HEK293 (cell line): ENCODE data around the gene ARFGAP1.

Experiments
- CTCF ChIA-PET: fragments of 350-600 bp; formaldehyde crosslinking; extraction: SDS; loops from one replicate; lab custom pipeline; 2021; ENCODE audit warnings: antibody characterized with exemption; lab: Yijun Ruan, JAX
- POLR2A ChIA-PET: fragments of 300-600 bp; formaldehyde crosslinking; extraction: SDS; loops from one replicate; lab custom pipeline; 2020; ENCODE audit warnings: antibody characterized with exemption, inconsistent platforms; lab: Yijun Ruan, JAX
- H3K27ac ChIP-seq: fragments of 200-500 bp; sonication (Bioruptor generic); 2 replicates; pipeline ENCODE4 v1.5.1; 2014; ENCODE audit warnings: low read depth, low read length, control low read depth, inconsistent platforms; ENCODE audit errors: extremely low read depth
- H3K36me3 ChIP-seq, 2 experiments: fragments of 200-500 bp in 1 of 2; sonication (Bioruptor generic) in 1 of 2; 1 replicate in 1 of 2; 2 replicates in 1 of 2; pipeline ENCODE4 v1.5.1; 2014 to 2017; ENCODE audit warnings: inconsistent platforms in 2 of 2, low read length in 2 of 2; ENCODE audit not compliant: control insufficient read depth in 2 of 2, insufficient read depth in 1 of 2
- H3K4me1 ChIP-seq: fragments of 200-500 bp; sonication (Bioruptor generic); 2 replicates; pipeline ENCODE4 v1.5.1; 2014; ENCODE audit warnings: mild to moderate bottlenecking, low read length, inconsistent platforms; ENCODE audit not compliant: control insufficient read depth, insufficient read depth
- H3K4me3 ChIP-seq: 2 replicates; pipeline ENCODE4 v1.5.1; 2011; ENCODE audit warnings: low read depth, mild to moderate bottlenecking, control low read depth, low read length, moderate library complexity
- H3K9me3 ChIP-seq: fragments of 200-500 bp; sonication (Bioruptor generic); 2 replicates; pipeline ENCODE4 v1.5.1; 2014; ENCODE audit warnings: low read depth, low read length, inconsistent platforms; ENCODE audit not compliant: control insufficient read depth, insufficient read depth
- HOXC10 ChIP-seq: sonication (generic); formaldehyde crosslinking; IDR thresholded peaks from 2 replicates; pipeline ENCODE4 v1.8.1; 2023; ENCODE audit warnings: mild to moderate bottlenecking, missing genetic modification reagents
- SP2 ChIP-seq: fragments of 450-650 bp; formaldehyde crosslinking; IDR thresholded peaks from 2 replicates; pipeline ENCODE4 v1.5.1; 2016; ENCODE audit warnings: missing biosample characterization, missing genetic modification characterization
- TRIM28 ChIP-seq: IDR thresholded peaks from 2 replicates; pipeline ENCODE4 v1.6.1; 2011; ENCODE audit warnings: low read length, control low read depth, borderline replicate concordance
- ZBTB20 ChIP-seq: fragments of 450-650 bp; formaldehyde crosslinking; IDR thresholded peaks from 2 replicates; pipeline ENCODE4 v1.5.1; 2016; ENCODE audit warnings: missing biosample characterization, missing genetic modification characterization
- ZBTB7A ChIP-seq: fragments of 450-650 bp; formaldehyde crosslinking; IDR thresholded peaks from 2 replicates; pipeline ENCODE4 v1.5.1; 2016; ENCODE audit warnings: low read depth, missing biosample characterization, missing genetic modification characterization
- ZBTB8A ChIP-seq: fragments of 450-650 bp; formaldehyde crosslinking; IDR thresholded peaks from 2 replicates; pipeline ENCODE4 v1.5.1; 2016; ENCODE audit warnings: missing biosample characterization, missing genetic modification characterization
- ZFP41 ChIP-seq: fragments of 450-650 bp; formaldehyde crosslinking; IDR thresholded peaks from 2 replicates; pipeline ENCODE4 v1.5.1; 2016; ENCODE audit warnings: missing biosample characterization, missing genetic modification characterization, borderline replicate concordance
- ZNF16 ChIP-seq: fragments of 450-650 bp; formaldehyde crosslinking; IDR thresholded peaks from 2 replicates; pipeline ENCODE4 v1.5.1; 2016; ENCODE audit warnings: low read depth, missing biosample characterization, missing genetic modification characterization
- ZNF18 ChIP-seq: fragments of 450-650 bp; formaldehyde crosslinking; IDR thresholded peaks from 2 replicates; pipeline ENCODE4 v1.5.1; 2016; ENCODE audit warnings: missing biosample characterization, missing genetic modification characterization
- ZNF184 ChIP-seq: fragments of 450-650 bp; IDR thresholded peaks from 2 replicates; pipeline ENCODE4 v1.5.1; 2018; ENCODE audit warnings: missing biosample characterization, mild to moderate bottlenecking, missing genetic modification characterization
- ZNF239 ChIP-seq: fragments of 450-650 bp; formaldehyde crosslinking; IDR thresholded peaks from 2 replicates; pipeline ENCODE4 v1.5.1; 2016; ENCODE audit warnings: missing biosample characterization, missing genetic modification characterization
- ZNF335 ChIP-seq: fragments of 450-650 bp; formaldehyde crosslinking; conservative IDR thresholded peaks from 2 replicates; pipeline ENCODE4 v1.5.1; 2016; ENCODE audit warnings: missing biosample characterization, missing genetic modification characterization
- ZNF354C ChIP-seq: fragments of 450-650 bp; formaldehyde crosslinking; IDR thresholded peaks from 2 replicates; pipeline ENCODE4 v1.5.1; 2016; ENCODE audit warnings: missing biosample characterization, missing genetic modification characterization, low read depth, borderline replicate concordance
- ZNF426 ChIP-seq: fragments of 450-650 bp; formaldehyde crosslinking; IDR thresholded peaks from 2 replicates; pipeline ENCODE4 v1.5.1; 2017; ENCODE audit warnings: missing biosample characterization, missing genetic modification characterization, mild to moderate bottlenecking, inconsistent platforms, moderate library complexity
- ZNF501 ChIP-seq: fragments of 450-650 bp; formaldehyde crosslinking; IDR thresholded peaks from 2 replicates; pipeline ENCODE4 v1.5.1; 2016; ENCODE audit warnings: missing biosample characterization, missing genetic modification characterization
- ZNF513 ChIP-seq: fragments of 450-650 bp; IDR thresholded peaks from 2 replicates; pipeline ENCODE4 v1.5.1; 2018; ENCODE audit warnings: missing biosample characterization, missing genetic modification characterization
- ZNF626 ChIP-seq: fragments of 450-650 bp; sonication (Bioruptor Pico); formaldehyde crosslinking; IDR thresholded peaks from 2 replicates; pipeline ENCODE4 v1.5.1; 2018; ENCODE audit warnings: missing biosample characterization, missing genetic modification characterization, inconsistent platforms
- ZNF664 ChIP-seq: fragments of 450-650 bp; formaldehyde crosslinking; IDR thresholded peaks from 2 replicates; pipeline ENCODE4 v1.5.1; 2016; ENCODE audit warnings: missing biosample characterization, missing genetic modification characterization
- ZNF776 ChIP-seq: fragments of 450-650 bp; formaldehyde crosslinking; IDR thresholded peaks from 2 replicates; pipeline ENCODE4 v1.5.0; 2017; ENCODE audit warnings: missing biosample characterization, missing genetic modification characterization, borderline replicate concordance
- ZNF785 ChIP-seq: fragments of 450-650 bp; formaldehyde crosslinking; IDR thresholded peaks from 2 replicates; pipeline ENCODE4 v1.5.1; 2016; ENCODE audit warnings: missing biosample characterization, missing genetic modification characterization
- ZSCAN23 ChIP-seq: fragments of 450-650 bp; formaldehyde crosslinking; IDR thresholded peaks from 2 replicates; pipeline ENCODE4 v1.5.1; 2016; ENCODE audit warnings: missing biosample characterization, missing genetic modification characterization

The ARFGAP1 gene

GRCh38 chr20:63332488-63333240 lies 60.1 kb downstream of the ARFGAP1 start:
- Histone ChIP-seq H3K27ac (no peak overlapping the region), H3K4me3 (no peak overlapping the region), H3K36me3 (no peaks in the 10 kb centered on the region), H3K4me1 (no peaks in the 10 kb centered on the region), H3K9me3 (no peaks in the 10 kb centered on the region)
- CTCF ChIA-PET = interaction anchor here (0.5 to 1.9 kb wide), 2 partner anchors 23 to 48 kb away, joined by 3 to 6 read pairs; no protein-coding TSS in a partner anchor
- TF ChIP-seq ZNF513 (tag by site-specific recombination) (no peak), HOXC10 (no peak), ZBTB20 (no peak), ZNF16 (tag by site-specific recombination) (no peak), ZNF184 (tag by site-specific recombination) (no peak), ZNF354C (tag by site-specific recombination) (no peak), ZNF776 (tag by site-specific recombination) (no peak), ZNF501 (tag by site-specific recombination) (no peak), ZFP41 (tag by site-specific recombination) (no peak), SP2 (tag by site-specific recombination) (no peak)
- POLR2A ChIA-PET = no interaction called here

- no peak overlapping the region for H3K4me3 ChIP-seq
- H3K36me3 ChIP-seq = no peaks in the 10 kb centered on the region
- H3K9me3 ChIP-seq = no peaks in the 10 kb centered on the region
- no peaks in the 10 kb centered on the region for H3K4me1 ChIP-seq
- TF ChIP-seq ZNF776 (tag by site-specific recombination) = no peak
- TF ChIP-seq TRIM28 = no peak
- TF ChIP-seq ZSCAN23 (tag by site-specific recombination) = no peak
- TF ChIP-seq ZBTB8A (tag by site-specific recombination) = no peak
- TF ChIP-seq ZNF335 = no peak
- TF ChIP-seq ZNF626 (tag by site-specific recombination) = no peak
- no peak for TF ChIP-seq ZNF18
- TF ChIP-seq ZBTB7A (tag by site-specific recombination) = no peak
- no peak for TF ChIP-seq ZNF239 (tag by site-specific recombination)
- TF ChIP-seq ZNF664 = no peak
- no peak for TF ChIP-seq ZNF426 (tag by site-specific recombination)
- TF ChIP-seq ZNF785 (tag by site-specific recombination) = no peak
- TF ChIP-seq, all 188 proteins: peak for 0
- H3K27ac ChIP-seq = no peak overlapping the region
- ChIA-PET CTCF (interaction anchor here (0.5 to 1.9 kb wide), 2 partner anchors 24 to 48 kb away, joined by 3 to 6 read pairs; no protein-coding TSS in a partner anchor), POLR2A (no interaction called here)
Measured at GRCh38 chr20:63333241-63333836, 60.7 kb downstream of the ARFGAP1 start.
